ENCODE measurements around the gene AFDN. TPM values are rescaled to one million over a fixed set of nuclear protein-coding genes. Genes with fewer than 3 reads are reported as not detected.

The AFDN gene
- total and polyA plus RNA-seq, 3 donors from 2014 or later: 87.6 to 333 (median 291) TPM

DNA sequence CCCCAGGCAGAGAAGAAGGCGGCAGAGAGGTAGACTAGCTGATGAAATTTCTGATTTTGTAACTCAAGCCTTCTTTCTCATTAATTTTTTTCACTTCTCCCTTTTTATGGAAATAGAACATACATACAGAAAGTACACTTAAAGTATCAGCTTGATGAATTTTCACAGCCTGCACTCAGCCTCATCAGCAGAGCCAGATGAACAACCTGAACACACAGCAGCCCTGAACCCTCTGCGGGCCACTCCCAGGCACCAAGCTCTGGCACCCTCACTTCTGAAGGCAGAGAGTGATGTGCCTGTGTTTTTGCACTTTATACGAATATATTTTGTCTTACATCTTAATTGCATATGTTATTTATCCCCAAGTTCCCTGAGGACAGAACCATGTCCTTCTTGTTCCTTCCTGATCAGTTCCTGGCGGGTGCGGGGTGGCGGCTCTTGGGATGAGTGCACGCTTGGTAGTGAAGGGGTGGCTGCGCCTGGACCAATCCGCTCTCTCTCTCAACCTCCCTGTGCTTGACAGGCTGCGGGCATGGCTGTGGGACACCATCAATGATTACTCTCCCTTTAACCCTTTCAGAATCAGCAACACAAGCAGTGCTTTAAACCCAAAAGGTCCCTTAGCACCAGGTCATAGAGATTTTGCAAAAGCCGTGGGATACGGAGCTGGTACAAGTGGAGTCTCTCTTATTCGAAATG is 34.8 kb upstream of the AFDN start:
- Histone ChIP-seq H3K4me3 (no peak overlapping the region), H3K27me3 (no peaks in the 10 kb centered on the region), H3K9me3 (no peaks in the 10 kb centered on the region), H3K4me1 (peaks cover 7% of the 10 kb centered on the region), H3K27ac (no peak overlapping the region), H3K36me3 (ENCODE audit: low read depth, missing control alignments) (no peaks in the 10 kb centered on the region)
- 81 to 90% methylated on average over 13 of the region's 13 CpGs for WGBS, 2 donors
- peak; percentile 6 for DNase-seq
- intact Hi-C loops (cut with DNase I; ENCODE audit: low total_unique reads): no loop called here
- TF ChIP-seq POLR2A (IDR thresholded peaks at IDR 0.05): no peak

- Histone ChIP-seq H3K4me3 (no peak overlapping the region), H3K36me3 (ENCODE audit: low read depth, missing control alignments) (no peaks in the 10 kb centered on the region), H3K9me3 (no peaks in the 10 kb centered on the region), H3K4me1 (peaks cover 4% of the 10 kb centered on the region), H3K27ac (no peak overlapping the region), H3K27me3 (no peaks in the 10 kb centered on the region)
- WGBS, 2 donors: 77 to 83% methylated on average over 9 of the region's 9 CpGs
- no peak for TF ChIP-seq POLR2A (IDR thresholded peaks at IDR 0.05)
- no peak for TF ChIP-seq CTCF (IDR thresholded peaks at IDR 0.05)
- intact Hi-C loops (cut with DNase I; ENCODE audit: low total_unique reads): no loop called here
- DNase-seq: no peak
Measured at GRCh38 chr6:167793421-167793820, 33.3 kb upstream of the AFDN start.

DNA sequence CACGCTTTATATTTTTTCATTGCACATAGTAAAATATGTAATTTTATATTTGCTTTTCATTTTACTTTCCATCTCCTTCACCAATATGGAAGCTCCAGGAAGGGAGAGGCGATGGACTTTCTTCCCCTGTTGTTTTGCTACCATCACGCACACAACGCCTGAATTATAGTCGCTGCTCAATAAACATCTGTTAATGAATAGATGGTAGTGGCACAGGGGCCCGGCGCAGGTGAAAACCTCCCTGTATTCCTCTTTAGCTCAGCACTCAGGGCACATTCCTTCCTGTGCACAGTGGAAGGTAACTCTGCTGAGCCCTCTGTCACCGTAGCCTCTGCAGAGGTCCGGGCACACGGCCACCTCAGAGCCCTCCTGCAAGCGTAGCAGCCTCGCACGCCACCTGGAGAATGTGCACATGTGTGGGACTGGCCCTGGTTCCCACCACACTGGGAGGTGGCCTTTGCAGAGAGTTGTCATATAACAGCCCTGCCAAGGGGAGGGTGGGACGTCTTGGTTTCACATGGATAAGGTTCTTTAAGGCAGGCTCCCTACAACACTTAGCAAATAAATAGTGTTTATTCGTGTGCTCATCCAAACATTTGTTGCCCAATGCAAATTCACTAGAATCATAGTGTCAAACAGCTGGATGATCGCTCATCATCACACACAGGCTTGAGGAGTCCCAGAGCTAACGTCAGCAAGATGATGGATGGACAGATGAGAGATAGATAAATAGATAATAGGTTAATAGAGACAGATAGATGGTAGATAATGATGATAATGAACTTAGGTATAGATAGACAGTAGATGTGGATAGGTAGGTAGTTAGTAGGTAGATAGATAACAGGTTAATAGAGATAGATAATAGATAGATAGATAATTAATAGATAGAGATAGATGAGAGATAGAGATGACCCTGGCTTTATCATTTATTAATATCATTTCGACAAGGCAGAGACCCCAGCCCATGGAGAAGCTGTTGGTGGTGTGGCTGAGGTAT is 32.3 kb upstream of the AFDN start:
- H3K36me3 ChIP-seq (ENCODE audit: low read depth, missing control alignments): no peaks in the 10 kb centered on the region
- 82 to 93% methylated on average over 13 to 18 of the region's 18 CpGs for whole genome bisulfite sequencing, 2 donors
- DNase-seq: no peak
- H3K4me3 ChIP-seq: no peak overlapping the region
- no peaks in the 10 kb centered on the region for H3K9me3 ChIP-seq
- H3K4me1 ChIP-seq: peaks cover 4% of the 10 kb centered on the region
- no peaks in the 10 kb centered on the region for H3K27me3 ChIP-seq
- no peak overlapping the region for H3K27ac ChIP-seq
- intact Hi-C loops (cut with DNase I; ENCODE audit: low total_unique reads): no loop called here
- TF ChIP-seq POLR2A (IDR thresholded peaks at IDR 0.05): no peak
- no peak for TF ChIP-seq CTCF (IDR thresholded peaks at IDR 0.05)

DNA sequence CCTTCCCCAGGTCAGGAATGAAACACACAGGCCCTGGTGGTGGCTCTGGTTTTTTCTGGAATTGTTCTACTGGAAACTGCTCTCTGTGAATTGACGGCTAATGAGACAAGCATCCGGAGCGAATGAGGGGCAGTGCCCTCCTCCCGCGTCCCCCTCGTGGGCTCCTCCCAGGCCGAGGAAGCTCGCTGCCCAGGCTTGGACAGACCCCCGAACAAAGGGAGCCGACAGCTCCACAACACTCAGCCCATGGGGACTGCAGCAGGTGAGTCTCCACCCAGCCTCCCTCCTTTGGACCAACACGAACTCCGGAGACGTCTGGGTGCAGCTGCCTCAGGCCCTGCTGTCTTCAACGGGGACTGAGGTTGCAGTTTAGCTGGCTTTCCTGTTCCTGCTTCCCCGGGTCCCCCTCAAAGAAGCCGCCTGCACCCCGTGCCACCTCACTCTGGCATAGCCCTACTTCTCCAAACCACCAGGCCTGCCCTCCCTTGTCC is 31.3 kb upstream of the AFDN start:
- Histone ChIP-seq H3K4me1 (peaks cover 4% of the 10 kb centered on the region), H3K27ac (no peak overlapping the region), H3K4me3 (no peak overlapping the region), H3K36me3 (ENCODE audit: low read depth, missing control alignments) (no peaks in the 10 kb centered on the region), H3K27me3 (no peaks in the 10 kb centered on the region), H3K9me3 (no peaks in the 10 kb centered on the region)
- no peak for TF ChIP-seq CTCF (IDR thresholded peaks at IDR 0.05)
- TF ChIP-seq POLR2A (IDR thresholded peaks at IDR 0.05): no peak
- intact Hi-C loops (cut with DNase I; ENCODE audit: low total_unique reads): no loop called here
- 78 to 79% methylated on average over 7 to 17 of the region's 17 CpGs for WGBS, 2 donors
- no peak for DNase-seq

DNA sequence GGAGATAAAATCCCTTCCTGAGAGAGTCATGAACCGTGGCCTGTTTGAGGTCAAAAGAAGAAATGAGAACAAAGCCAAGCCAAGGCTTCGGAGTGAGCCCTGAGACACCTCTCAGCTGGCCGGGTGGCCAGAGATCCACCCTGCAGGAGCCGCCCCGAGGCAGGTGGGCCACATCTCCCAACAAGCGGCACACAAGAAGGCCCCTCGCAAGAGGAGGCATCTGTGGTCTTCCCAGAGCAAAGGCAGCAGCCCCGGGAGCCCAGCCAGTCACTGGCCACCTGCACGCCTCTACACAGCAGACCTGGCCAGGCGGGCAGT is 30.9 kb upstream of the AFDN start:
- no peak for DNase-seq
- Histone ChIP-seq H3K9me3 (no peaks in the 10 kb centered on the region), H3K27me3 (no peaks in the 10 kb centered on the region), H3K27ac (no peak overlapping the region), H3K4me3 (peak overlapping the region in 1 of 2 donors; percentile 46), H3K4me1 (peaks cover 4% of the 10 kb centered on the region), H3K36me3 (ENCODE audit: low read depth, missing control alignments) (no peaks in the 10 kb centered on the region)
- TF ChIP-seq POLR2A (IDR thresholded peaks at IDR 0.05): no peak
- no peak for TF ChIP-seq CTCF (IDR thresholded peaks at IDR 0.05)
- intact Hi-C loops (cut with DNase I; ENCODE audit: low total_unique reads): no loop called here
- WGBS, 2 donors: 38 to 73% methylated on average over 2 to 10 of the region's 10 CpGs
